ENCODE data around the gene CD1C. TPM values are rescaled to one million over a fixed set of nuclear protein-coding genes. Genes with fewer than 3 reads are reported as not detected.

The CD1C gene
- total and polyA plus RNA-seq, 2 donors (not counting 3 experiments of a cell fraction or from before 2014, with no cell fraction given) = not detected

DNA sequence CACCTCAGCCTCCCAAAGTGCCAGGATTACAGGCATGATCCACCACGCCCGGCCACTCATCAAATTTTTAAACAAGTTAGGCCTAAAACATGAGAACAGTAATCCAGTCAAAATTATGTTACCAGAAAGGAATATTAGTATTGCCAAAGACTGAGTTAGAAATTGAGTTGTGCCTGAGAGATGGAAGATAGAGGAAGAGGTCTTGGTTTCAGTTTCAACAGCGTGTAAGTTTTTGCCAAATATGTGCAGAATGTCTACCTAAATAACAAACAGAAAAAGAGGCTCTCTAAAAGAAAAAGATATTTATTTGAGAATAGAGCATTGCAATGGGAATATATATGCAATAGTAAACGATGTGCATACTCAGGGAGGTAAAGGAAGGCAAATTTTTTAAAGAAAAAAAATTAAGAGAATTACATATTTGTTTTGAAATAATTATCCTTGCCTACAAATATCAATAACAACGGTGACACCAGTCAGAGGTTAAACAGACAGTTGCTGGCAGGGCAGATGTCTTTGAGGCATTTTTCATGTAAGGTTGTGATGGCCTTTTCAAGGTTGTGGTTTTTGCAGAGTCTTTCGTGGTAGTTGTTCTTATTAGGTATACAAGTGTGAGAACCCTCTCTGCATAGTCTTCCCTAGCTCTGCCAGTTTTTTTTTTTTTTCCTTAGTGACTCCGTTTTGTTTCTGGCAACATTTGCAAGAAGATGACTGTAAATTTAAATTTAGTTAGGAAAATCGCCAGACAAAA is 43.9 kb downstream of the CD1C start:
- FAIRE-seq (no peak), DNase-seq (ENCODE audit: low read depth, low spot score) (no peak)
- Histone ChIP-seq H3K9ac (replicated peaks; ENCODE audit: extremely low read depth, insufficient read depth, low read length) (no peak overlapping the region), H3K27me3 (ENCODE audit: control insufficient read depth in 2 of 2, insufficient read depth in 2 of 2, low read length in 2 of 2) (no peaks in the 10 kb centered on the region), H3K9me1 (replicated peaks; ENCODE audit: control insufficient read depth, extremely low read depth, insufficient read depth, low read length) (no peaks in the 10 kb centered on the region), H3K9me3 (replicated peaks; ENCODE audit: control insufficient read depth, insufficient read depth, low read length) (no peaks in the 10 kb centered on the region), H3K4me2 (ENCODE audit: insufficient read depth, low read length) (no peak overlapping the region), H2AFZ (ENCODE audit: low read depth, low read length) (no peak overlapping the region), H3K27ac (ENCODE audit: insufficient read depth, low read depth, low read length) (no peak overlapping the region), H3K4me3 (replicated peaks in 1 of 3; ENCODE audit: insufficient read depth in 1 of 3, low read depth in 1 of 3, low read length in 3 of 3) (no peak overlapping the region), H3K36me3 (ENCODE audit: control insufficient read depth in 2 of 2, extremely low read depth in 1 of 2, insufficient read depth in 2 of 2, low read length in 2 of 2) (no peaks in the 10 kb centered on the region), H4K20me1 (replicated peaks; ENCODE audit: control insufficient read depth, extremely low read depth, insufficient read depth, low read length) (no peaks in the 10 kb centered on the region), H3K4me1 (ENCODE audit: control insufficient read depth, extremely low read depth, insufficient read depth, low read length) (no peaks in the 10 kb centered on the region), H3K79me2 (ENCODE audit: control insufficient read depth, insufficient read depth, low read length) (no peaks in the 10 kb centered on the region)
- ChIA-PET POLR2A (no interaction called here), CTCF (no interaction called here)
- BruUV-seq (replicated peaks) = no TSS peak
- dilution Hi-C loops (cut with MboI; ENCODE audit: extremely low pct_ligation_motif_present, low sequenced_read_pairs) = no loop called here
- intact Hi-C loops (cut with micrococcal nuclease) = no loop called here
- TF ChIP-seq FOS (IDR thresholded peaks at IDR 0.05; ENCODE audit: borderline replicate concordance, insufficient read depth, low read length) (no peak), EZH2 (IDR thresholded peaks at IDR 0.05; ENCODE audit: borderline replicate concordance, low read depth, low read length, severe bottlenecking) (no peak), JUN (IDR thresholded peaks at IDR 0.05; ENCODE audit: borderline replicate concordance, insufficient read depth, insufficient read length, low read depth) (no peak)
- TF ChIP-seq, protein P1, sequence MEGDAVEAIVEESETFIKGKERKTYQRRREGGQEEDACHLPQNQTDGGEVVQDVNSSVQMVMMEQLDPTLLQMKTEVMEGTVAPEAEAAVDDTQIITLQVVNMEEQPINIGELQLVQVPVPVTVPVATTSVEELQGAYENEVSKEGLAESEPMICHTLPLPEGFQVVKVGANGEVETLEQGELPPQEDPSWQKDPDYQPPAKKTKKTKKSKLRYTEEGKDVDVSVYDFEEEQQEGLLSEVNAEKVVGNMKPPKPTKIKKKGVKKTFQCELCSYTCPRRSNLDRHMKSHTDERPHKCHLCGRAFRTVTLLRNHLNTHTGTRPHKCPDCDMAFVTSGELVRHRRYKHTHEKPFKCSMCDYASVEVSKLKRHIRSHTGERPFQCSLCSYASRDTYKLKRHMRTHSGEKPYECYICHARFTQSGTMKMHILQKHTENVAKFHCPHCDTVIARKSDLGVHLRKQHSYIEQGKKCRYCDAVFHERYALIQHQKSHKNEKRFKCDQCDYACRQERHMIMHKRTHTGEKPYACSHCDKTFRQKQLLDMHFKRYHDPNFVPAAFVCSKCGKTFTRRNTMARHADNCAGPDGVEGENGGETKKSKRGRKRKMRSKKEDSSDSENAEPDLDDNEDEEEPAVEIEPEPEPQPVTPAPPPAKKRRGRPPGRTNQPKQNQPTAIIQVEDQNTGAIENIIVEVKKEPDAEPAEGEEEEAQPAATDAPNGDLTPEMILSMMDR (IDR thresholded peaks at IDR 0.05; ENCODE audit: extremely low read depth in 1 of 2, insufficient read depth in 1 of 2, low read depth in 1 of 2, low read length in 2 of 2) = no peak
